Trophoblast cell (in vitro differentiated cells and primary cell): ENCODE data around the gene TXNRD2.

ENCODE experiments used
- DNase-seq, 2 donors: peaks; one replicate each; pipeline ENCODE4 v3.0.0-alpha.2; 2016
- H2AFZ ChIP-seq: 2 replicates; pipeline ENCODE4 v1.6.1; 2013; ENCODE audit warnings: low read length, moderate library complexity, mild to moderate bottlenecking; ENCODE audit not compliant: insufficient read depth, poor library complexity
- H2AK5ac ChIP-seq: 2 replicates; pipeline ENCODE4 v1.6.1; 2013; ENCODE audit warnings: mild to moderate bottlenecking, low read length
- H2BK120ac ChIP-seq: 2 replicates; pipeline ENCODE4 v1.6.1; 2013; ENCODE audit warnings: low read length, mild to moderate bottlenecking, moderate library complexity; ENCODE audit not compliant: insufficient read depth, poor library complexity
- H2BK12ac ChIP-seq: 2 replicates; pipeline ENCODE4 v1.6.1; 2013; ENCODE audit warnings: mild to moderate bottlenecking, low read length, moderate library complexity
- H2BK5ac ChIP-seq: 2 replicates; pipeline ENCODE4 v1.6.1; 2013; ENCODE audit warnings: low read length, low read depth, moderate library complexity, mild to moderate bottlenecking; ENCODE audit not compliant: poor library complexity
- H3K14ac ChIP-seq: 2 replicates; pipeline ENCODE4 v1.6.1; 2013; ENCODE audit warnings: mild to moderate bottlenecking, low read length
- H3K18ac ChIP-seq: 2 replicates; pipeline ENCODE4 v1.6.1; 2013; ENCODE audit warnings: mild to moderate bottlenecking, low read length
- H3K23ac ChIP-seq: 2 replicates; pipeline ENCODE4 v1.6.1; 2013; ENCODE audit warnings: low read length
- H3K27ac ChIP-seq: 2 replicates; pipeline ENCODE4 v1.5.1; 2013; ENCODE audit warnings: low read depth, mild to moderate bottlenecking, inconsistent platforms, low read length, moderate library complexity
- H3K27me3 ChIP-seq: 2 replicates; pipeline ENCODE4 v1.6.1; 2013; ENCODE audit warnings: inconsistent platforms, mild to moderate bottlenecking, low read length, moderate library complexity; ENCODE audit not compliant: insufficient read depth
- H3K36me3 ChIP-seq, 2 experiments: 1 replicate in 1 of 2; 2 replicates in 1 of 2; pipeline ENCODE4 v1.6.1; 2013; ENCODE audit warnings: low read length in 2 of 2, mild to moderate bottlenecking in 2 of 2, moderate library complexity in 1 of 2; ENCODE audit not compliant: insufficient read depth in 2 of 2, control insufficient read depth in 1 of 2
- H3K4ac ChIP-seq: 2 replicates; pipeline ENCODE4 v1.6.1; 2013; ENCODE audit warnings: low read depth, mild to moderate bottlenecking, low read length, moderate library complexity
- H3K4me1 ChIP-seq, 2 experiments: 1 replicate in 1 of 2; 2 replicates in 1 of 2; pipeline ENCODE4 v1.6.1; 2013; ENCODE audit warnings: low read length in 2 of 2, mild to moderate bottlenecking in 2 of 2, moderate library complexity in 1 of 2; ENCODE audit not compliant: insufficient read depth in 2 of 2, control insufficient read depth in 1 of 2
- H3K4me2 ChIP-seq: 2 replicates; pipeline ENCODE4 v1.6.1; 2013; ENCODE audit warnings: inconsistent platforms, mild to moderate bottlenecking, low read length, moderate library complexity
- H3K4me3 ChIP-seq: 2 replicates; pipeline ENCODE4 v1.5.1; 2013; ENCODE audit warnings: mild to moderate bottlenecking, low read depth, low read length, inconsistent platforms
- H3K79me1 ChIP-seq: one replicate; pipeline ENCODE4 v1.6.1; 2013; ENCODE audit warnings: low read length
- H3K79me2 ChIP-seq: 2 replicates; pipeline ENCODE4 v1.6.1; 2013; ENCODE audit warnings: low read length, mild to moderate bottlenecking; ENCODE audit not compliant: control insufficient read depth, insufficient read depth, poor library complexity
- H3K9ac ChIP-seq: 2 replicates; pipeline ENCODE4 v1.6.1; 2013; ENCODE audit warnings: mild to moderate bottlenecking, low read length
- H3K9me3 ChIP-seq: 2 replicates; pipeline ENCODE4 v1.6.1; 2013; ENCODE audit warnings: low read depth, mild to moderate bottlenecking, control low read depth, inconsistent platforms, low read length; ENCODE audit not compliant: insufficient read depth
- H4K12ac ChIP-seq: 2 replicates; pipeline ENCODE4 v1.6.1; 2013; ENCODE audit warnings: low read depth, mild to moderate bottlenecking, low read length, moderate library complexity
- H4K8ac ChIP-seq: 2 replicates; pipeline ENCODE4 v1.6.1; 2013; ENCODE audit warnings: low read depth, mild to moderate bottlenecking, low read length, moderate library complexity
- H4K91ac ChIP-seq: one replicate; pipeline ENCODE4 v1.6.1; 2013; ENCODE audit warnings: low read depth, mild to moderate bottlenecking, low read length, moderate library complexity
- WGBS: extraction: QIAGEN DNeasy Blood & Tissue Kit; methylation state at CpG from one replicate; pipeline ENCODE4 v1.1.7; 2013; ENCODE audit warnings: missing lambda C conversion rate; ENCODE audit not compliant: insufficient read length, insufficient coverage; ENCODE audit errors: extremely low coverage; 5-methylcytosine and 5-hydroxymethylcytosine counted together

Gene TXNRD2

DNA sequence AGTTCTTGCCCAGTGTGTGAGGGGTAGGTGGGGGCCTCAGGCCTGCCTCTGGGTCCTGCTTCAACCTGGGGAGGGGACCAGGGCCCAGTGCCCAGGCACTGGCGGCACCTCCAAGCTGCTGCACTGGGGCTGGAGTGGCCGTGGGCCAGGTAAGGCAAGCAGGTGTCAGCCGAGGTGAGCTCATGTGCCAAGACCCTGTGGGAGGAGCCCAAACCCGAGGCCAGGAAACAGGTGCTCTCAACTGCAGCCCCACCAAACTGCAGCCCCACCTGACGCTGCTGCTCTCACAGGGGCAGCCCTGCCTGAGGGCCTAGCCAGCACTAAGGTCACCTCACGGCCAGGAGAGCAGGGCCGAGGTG is 68.9 kb downstream of the TXNRD2 start:
- Histone ChIP-seq H3K4me3 (no peak overlapping the region), H3K18ac (no peak overlapping the region), H3K27ac (no peak overlapping the region), H3K79me1 (peaks cover 2% of the 10 kb centered on the region), H3K27me3 (no peaks in the 10 kb centered on the region), H4K8ac (no peak overlapping the region), H3K9me3 (peaks cover 1% of the 10 kb centered on the region), H3K36me3 (no peaks in the 10 kb centered on the region), H2AFZ (no peak overlapping the region), H3K4me1 (no peaks in the 10 kb centered on the region), H2BK120ac (no peak overlapping the region), H4K91ac (no peak overlapping the region), H2AK5ac (no peak overlapping the region), H2BK5ac (no peak overlapping the region), H3K4ac (no peak overlapping the region), H3K4me2 (no peak overlapping the region), H2BK12ac (no peak overlapping the region), H3K79me2 (no peaks in the 10 kb centered on the region), H3K23ac (no peak overlapping the region), H4K12ac (no peak overlapping the region), H3K14ac (no peak overlapping the region), H3K9ac (no peak overlapping the region)
- DNase-seq, result no peak
- WGBS, result no CpG with 5 or more reads among the region's 7 CpGs

DNA sequence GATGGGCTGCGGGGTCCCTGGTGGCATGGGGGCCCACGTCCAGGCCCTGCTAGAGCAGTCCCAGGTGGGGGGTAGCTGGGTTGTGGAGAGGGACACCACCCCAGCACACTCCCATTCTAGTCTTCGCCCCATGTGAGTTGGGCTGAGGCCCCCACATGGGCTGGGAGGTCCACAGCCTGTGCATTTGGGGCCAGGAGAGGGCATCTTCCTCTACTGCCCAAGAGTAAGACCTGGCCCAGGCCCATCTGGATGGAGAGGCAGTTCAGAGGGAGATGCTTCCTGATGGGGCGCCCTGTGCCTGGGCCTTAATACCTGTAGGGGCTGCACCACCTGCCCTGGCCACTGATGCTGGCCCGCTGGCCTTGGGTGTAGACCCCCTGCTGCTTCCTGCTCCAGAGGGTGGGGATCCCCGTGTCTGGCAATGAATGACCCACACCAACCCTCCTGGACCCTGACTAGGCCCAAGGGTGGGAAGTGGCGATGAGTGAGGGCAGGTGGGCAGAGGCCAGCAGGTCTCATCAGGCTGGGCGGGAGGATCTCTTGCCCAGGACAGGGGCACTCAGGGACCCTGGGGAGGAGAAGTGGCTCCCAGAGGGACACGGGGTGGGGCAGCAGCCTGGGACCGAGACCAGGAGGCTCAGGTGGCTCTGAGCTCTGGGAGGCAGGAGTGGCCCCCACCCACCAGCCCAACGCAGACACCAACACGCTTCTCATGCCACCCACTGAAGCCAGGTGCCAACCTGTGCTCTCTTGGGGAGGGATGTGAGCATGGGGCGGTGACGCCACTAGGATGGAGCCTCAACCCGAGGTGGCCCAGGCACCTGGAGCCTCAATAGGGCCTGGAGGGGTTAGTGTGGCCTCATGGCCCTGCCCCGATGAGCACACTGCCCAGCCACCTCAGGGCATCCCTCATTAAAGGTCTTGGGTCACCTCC is 69.5 kb downstream of the TXNRD2 start:
- Histone ChIP-seq H2AK5ac (no peak overlapping the region), H3K27me3 (no peaks in the 10 kb centered on the region), H2AFZ (no peak overlapping the region), H4K8ac (no peak overlapping the region), H3K79me2 (no peaks in the 10 kb centered on the region), H3K4me1 (no peaks in the 10 kb centered on the region), H3K4me2 (no peak overlapping the region), H3K27ac (no peak overlapping the region), H2BK5ac (no peak overlapping the region), H2BK12ac (no peak overlapping the region), H3K9me3 (peaks cover 1% of the 10 kb centered on the region), H3K18ac (no peak overlapping the region), H3K14ac (no peak overlapping the region), H3K4me3 (no peak overlapping the region), H4K12ac (no peak overlapping the region), H4K91ac (no peak overlapping the region), H3K23ac (no peak overlapping the region), H3K79me1 (peaks cover 2% of the 10 kb centered on the region), H3K4ac (no peak overlapping the region), H3K9ac (no peak overlapping the region), H3K36me3 (no peaks in the 10 kb centered on the region), H2BK120ac (no peak overlapping the region)
- no peak for DNase-seq
- WGBS, result no CpG with 5 or more reads among the region's 16 CpGs

DNA sequence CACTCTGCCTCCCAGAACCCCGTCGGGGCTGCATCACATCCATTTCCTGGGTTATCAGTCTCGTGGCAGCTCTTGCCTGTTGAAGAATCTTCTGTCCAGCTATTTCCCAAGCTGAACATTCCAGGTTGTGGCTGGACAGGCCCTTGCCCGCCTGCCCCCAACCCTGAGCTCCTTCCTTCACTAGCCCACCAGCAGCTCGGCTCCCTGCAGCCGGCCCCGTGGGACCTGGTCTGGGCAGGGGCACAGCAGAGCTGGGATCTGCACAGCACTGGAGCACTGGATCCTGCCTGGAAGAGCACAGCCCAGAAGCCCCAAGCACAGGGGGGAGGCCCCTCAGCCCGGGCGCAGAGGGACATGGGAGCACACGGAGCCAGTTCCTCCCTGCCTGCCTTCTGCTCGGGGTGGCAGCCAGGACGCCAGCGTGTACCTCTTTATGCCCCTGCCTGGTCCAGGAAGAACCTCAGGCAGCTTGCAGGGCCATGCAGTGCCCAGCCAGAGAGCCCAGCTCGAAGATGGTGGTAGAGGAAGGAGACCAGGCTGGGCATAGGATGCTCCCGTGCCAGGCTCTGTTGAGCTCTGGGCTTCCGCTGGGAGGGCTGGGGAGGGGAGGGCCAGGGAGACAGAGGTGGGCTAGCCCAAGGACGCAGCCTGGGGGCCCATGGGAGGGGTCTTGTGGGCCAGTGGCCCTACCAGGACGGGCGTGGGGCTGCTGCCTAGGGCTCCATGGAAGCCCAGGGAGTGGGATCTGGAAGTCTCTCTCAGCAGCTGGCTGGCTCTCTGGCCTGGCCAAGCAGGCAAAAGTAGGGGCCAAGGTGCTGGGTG is 70.4 kb downstream of the TXNRD2 start:
- Histone ChIP-seq H3K23ac (no peak overlapping the region), H2BK12ac (peak overlapping the region; percentile 38), H2AK5ac (peak overlapping the region; percentile 35), H3K4ac (no peak overlapping the region), H4K12ac (no peak overlapping the region), H4K91ac (no peak overlapping the region), H2BK120ac (no peak overlapping the region), H3K36me3 (no peaks in the 10 kb centered on the region), H4K8ac (no peak overlapping the region), H3K79me2 (no peaks in the 10 kb centered on the region), H3K27me3 (no peaks in the 10 kb centered on the region), H3K4me2 (no peak overlapping the region), H3K4me3 (no peak overlapping the region), H3K9ac (no peak overlapping the region), H2AFZ (no peak overlapping the region), H2BK5ac (no peak overlapping the region), H3K9me3 (no peaks in the 10 kb centered on the region), H3K79me1 (peaks cover 2% of the 10 kb centered on the region), H3K14ac (peak overlapping the region; percentile 28), H3K4me1 (no peaks in the 10 kb centered on the region), H3K18ac (no peak overlapping the region), H3K27ac (no peak overlapping the region)
- no CpG with 5 or more reads among the region's 19 CpGs for WGBS
- DNase-seq, result no peak

DNA sequence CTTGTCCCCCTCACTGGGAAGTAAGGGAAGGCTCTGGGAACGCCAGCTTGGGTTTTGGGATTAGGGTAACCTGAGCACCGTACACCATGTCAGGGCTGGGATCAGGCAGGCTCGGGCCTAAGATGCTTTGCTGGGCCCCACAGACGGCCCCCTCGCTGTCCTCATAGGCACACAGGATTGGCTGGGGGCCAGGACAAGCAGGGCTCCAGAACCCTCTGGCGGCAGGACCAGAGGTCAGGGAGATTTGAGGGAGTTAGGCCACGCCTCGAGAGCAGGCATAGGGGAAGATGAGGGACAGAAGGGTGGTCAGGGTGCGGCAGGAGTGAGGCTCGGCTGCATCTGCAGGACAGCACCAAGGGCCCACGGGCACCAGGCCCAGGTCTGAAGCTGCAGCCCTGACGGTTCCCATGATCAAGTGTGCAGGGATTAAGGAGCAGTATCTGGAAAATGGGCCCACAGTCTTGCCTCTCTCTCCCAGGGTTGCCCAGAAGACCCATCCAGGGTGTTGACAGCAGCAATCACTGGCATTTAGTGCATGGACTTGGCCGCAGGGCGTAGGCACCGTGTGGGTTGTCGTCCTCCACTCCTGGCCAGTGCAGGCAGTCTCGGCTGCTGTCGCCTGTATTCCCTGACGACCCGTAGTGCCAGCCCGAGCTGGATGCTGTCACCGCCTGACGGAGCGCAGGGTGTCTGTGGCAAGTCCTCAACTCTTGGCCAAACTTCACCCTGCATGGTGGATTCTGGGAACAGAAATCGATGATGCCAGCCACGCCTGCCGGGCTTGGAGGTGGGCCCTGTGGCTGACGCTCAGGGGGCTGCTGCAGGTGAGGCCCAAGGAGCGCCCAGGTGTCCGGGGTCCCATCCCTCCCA is 71.2 kb downstream of the TXNRD2 start:
- H3K9me3 ChIP-seq, result no peaks in the 10 kb centered on the region
- no peak overlapping the region for H4K12ac ChIP-seq
- H4K91ac ChIP-seq, result peak overlapping the region; percentile 22
- no peak overlapping the region for H3K4me2 ChIP-seq
- H2BK120ac ChIP-seq, result no peak overlapping the region
- no peaks in the 10 kb centered on the region for H3K27me3 ChIP-seq
- no peak overlapping the region for H4K8ac ChIP-seq
- no peak overlapping the region for H3K4ac ChIP-seq
- no peak overlapping the region for H3K9ac ChIP-seq
- DNase-seq, result peak in 1 of 2 donors; percentile 40
- H2BK12ac ChIP-seq, result peak overlapping the region; percentile 42
- H3K36me3 ChIP-seq, result no peaks in the 10 kb centered on the region
- WGBS, result no CpG with 5 or more reads among the region's 30 CpGs
- H2AFZ ChIP-seq, result no peak overlapping the region
- H2BK5ac ChIP-seq, result no peak overlapping the region
- no peak overlapping the region for H3K27ac ChIP-seq
- H3K79me2 ChIP-seq, result no peaks in the 10 kb centered on the region
- H3K79me1 ChIP-seq, result peaks cover 2% of the 10 kb centered on the region
- no peak overlapping the region for H3K23ac ChIP-seq
- no peak overlapping the region for H3K4me3 ChIP-seq
- H3K18ac ChIP-seq, result no peak overlapping the region
- H2AK5ac ChIP-seq, result peak overlapping the region; percentile 13
- peak overlapping the region; percentile 22 for H3K14ac ChIP-seq
- H3K4me1 ChIP-seq, result no peaks in the 10 kb centered on the region
